BE2C (cell line): ENCODE measurements around the gene UPK2.
A peak's percentile ranks its signal among the peaks of the same experiment; 100 is the strongest.

Experiments
- DNase-seq: peaks from one replicate; pipeline ENCODE4 v3.0.0-alpha.2; 2020
- H3K27me3 ChIP-seq: fragments of 250-450 bp; sonication (Bioruptor Pico); 2 replicates; pipeline ENCODE4 v1.5.1; 2020; ENCODE audit warnings: mild to moderate bottlenecking
- H3K36me3 ChIP-seq: fragments of 250-450 bp; sonication (Bioruptor Pico); 2 replicates; pipeline ENCODE4 v1.5.1; 2020; ENCODE audit warnings: mild to moderate bottlenecking
- H3K4me1 ChIP-seq: fragments of 250-450 bp; sonication (Bioruptor Pico); 2 replicates; pipeline ENCODE4 v1.5.1; 2020
- H3K4me3 ChIP-seq: 2 replicates; pipeline ENCODE4 v1.5.1; 2011; ENCODE audit warnings: low read depth, low read length
- H3K9me3 ChIP-seq: fragments of 250-450 bp; sonication (Bioruptor Pico); 2 replicates; pipeline ENCODE4 v1.5.1; 2020
- TF ChIP-seq, protein P1 (sequence below): IDR thresholded peaks from 2 replicates; pipeline ENCODE4 v1.5.1; 2012; ENCODE audit warnings: mild to moderate bottlenecking, low read depth, low read length

UPK2 gene

DNA sequence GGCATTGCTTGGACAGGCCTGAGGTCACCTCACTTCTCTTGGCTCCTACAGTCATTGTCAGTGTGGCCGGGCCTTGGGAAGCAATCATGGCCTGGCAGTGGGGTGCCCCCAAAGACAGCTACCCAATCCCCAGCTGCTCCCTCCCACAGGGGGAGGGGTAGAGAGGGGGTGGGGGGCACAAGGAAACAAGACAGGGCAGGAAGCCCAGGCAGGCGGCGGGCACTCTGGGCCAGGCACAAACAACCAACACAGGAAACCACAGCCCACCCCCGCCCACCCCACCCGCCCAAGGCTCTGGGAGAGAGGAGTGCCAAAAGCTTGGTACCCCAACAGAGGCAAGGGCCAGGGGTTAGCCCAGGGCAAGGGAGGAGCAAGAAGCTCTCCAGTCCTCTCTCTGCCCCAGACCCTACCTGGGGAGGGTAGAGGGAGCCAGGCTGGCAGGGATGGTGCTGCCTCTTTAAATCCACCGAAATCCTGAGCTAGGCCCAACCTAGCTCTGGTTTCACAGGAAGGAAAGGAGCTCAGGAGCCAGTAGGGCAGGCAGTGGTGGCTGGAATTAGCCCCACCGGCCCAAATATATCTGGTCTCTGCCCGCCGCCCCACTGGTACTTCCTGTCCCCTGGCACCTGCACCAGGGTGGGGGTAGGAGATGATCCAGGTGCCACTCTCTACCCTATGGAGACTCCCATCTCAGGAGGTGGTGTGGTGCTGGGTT, 42.5 kb upstream of the UPK2 start:
- TF ChIP-seq, protein P1, sequence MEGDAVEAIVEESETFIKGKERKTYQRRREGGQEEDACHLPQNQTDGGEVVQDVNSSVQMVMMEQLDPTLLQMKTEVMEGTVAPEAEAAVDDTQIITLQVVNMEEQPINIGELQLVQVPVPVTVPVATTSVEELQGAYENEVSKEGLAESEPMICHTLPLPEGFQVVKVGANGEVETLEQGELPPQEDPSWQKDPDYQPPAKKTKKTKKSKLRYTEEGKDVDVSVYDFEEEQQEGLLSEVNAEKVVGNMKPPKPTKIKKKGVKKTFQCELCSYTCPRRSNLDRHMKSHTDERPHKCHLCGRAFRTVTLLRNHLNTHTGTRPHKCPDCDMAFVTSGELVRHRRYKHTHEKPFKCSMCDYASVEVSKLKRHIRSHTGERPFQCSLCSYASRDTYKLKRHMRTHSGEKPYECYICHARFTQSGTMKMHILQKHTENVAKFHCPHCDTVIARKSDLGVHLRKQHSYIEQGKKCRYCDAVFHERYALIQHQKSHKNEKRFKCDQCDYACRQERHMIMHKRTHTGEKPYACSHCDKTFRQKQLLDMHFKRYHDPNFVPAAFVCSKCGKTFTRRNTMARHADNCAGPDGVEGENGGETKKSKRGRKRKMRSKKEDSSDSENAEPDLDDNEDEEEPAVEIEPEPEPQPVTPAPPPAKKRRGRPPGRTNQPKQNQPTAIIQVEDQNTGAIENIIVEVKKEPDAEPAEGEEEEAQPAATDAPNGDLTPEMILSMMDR = no peak
- DNase-seq = no peak
- peaks cover 77% of the 10 kb centered on the region for H3K4me1 ChIP-seq
- H3K36me3 ChIP-seq = no peaks in the 10 kb centered on the region; the same call in 1 of the 2 replicates
- no peaks in the 10 kb centered on the region for H3K9me3 ChIP-seq
- H3K27me3 ChIP-seq = no peaks in the 10 kb centered on the region
- no peak overlapping the region for H3K4me3 ChIP-seq

DNA sequence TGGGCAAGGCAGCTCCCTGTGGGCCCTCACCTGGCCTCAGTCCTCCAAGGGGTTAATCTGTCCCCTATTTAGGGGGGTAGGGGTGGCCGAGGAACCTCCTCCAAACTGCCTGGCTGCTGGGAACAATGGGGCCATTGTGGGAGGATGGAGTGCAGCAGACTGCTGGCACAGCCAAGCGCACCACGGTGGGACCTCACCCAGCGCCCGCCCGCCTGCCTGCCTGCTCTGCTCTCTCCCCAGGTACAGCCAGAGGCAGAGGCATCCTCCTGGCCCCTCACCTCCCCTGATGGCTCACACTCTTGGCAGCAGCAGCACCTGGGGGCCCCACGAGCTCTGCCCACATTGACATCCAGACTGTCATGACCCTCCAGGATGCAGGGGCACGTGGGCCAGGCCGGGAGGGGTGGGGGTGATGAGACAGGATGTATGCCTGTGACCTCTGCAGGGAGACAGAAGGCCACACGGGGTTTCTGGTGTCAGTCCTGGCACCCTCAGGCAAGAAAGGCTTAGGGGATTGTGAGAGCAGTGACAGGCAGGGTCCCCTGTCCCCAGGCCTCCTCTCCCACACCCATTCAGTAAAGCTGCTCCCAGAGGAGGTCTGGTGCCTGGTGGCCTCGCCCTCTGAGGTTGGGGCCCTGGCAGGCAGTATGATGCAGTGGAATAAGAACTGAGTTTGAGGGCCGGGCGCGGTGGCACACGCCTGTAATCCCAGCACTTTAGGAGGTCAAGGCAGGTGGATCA, 41.8 kb upstream of the UPK2 start:
- H3K36me3 ChIP-seq = no peaks in the 10 kb centered on the region; the same call in 1 of the 2 replicates
- no peaks in the 10 kb centered on the region for H3K9me3 ChIP-seq
- H3K4me1 ChIP-seq = peaks cover 78% of the 10 kb centered on the region
- no peaks in the 10 kb centered on the region for H3K27me3 ChIP-seq
- no peak overlapping the region for H3K4me3 ChIP-seq
- TF ChIP-seq, protein P1 = no peak
- DNase-seq = peak; percentile 64

DNA sequence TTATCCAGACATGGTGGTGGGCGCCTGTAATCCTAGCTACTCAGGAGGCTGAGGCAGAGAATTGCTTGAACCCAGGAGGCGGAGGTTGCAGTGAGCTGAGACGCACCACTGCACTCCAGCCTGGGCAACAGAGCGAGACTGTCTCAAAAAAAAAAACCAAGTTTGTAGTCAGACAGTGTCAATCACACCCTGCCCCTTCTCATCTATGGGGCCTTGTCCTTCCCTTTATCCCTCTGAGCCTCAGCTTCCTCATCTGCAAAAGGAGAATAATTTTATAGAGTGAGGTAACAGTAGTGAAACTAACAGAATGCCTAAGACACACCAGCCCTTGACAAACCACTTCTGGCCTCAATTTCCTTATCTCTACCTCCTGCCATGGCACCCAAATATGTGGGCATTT, 41.1 kb upstream of the UPK2 start:
- no peak for DNase-seq
- Histone ChIP-seq H3K9me3 (no peaks in the 10 kb centered on the region), H3K4me1 (peaks cover 78% of the 10 kb centered on the region), H3K27me3 (no peaks in the 10 kb centered on the region), H3K4me3 (no peak overlapping the region), H3K36me3 (no peaks in the 10 kb centered on the region; the same call in 1 of the 2 replicates)
- TF ChIP-seq, protein P1 = no peak

DNA sequence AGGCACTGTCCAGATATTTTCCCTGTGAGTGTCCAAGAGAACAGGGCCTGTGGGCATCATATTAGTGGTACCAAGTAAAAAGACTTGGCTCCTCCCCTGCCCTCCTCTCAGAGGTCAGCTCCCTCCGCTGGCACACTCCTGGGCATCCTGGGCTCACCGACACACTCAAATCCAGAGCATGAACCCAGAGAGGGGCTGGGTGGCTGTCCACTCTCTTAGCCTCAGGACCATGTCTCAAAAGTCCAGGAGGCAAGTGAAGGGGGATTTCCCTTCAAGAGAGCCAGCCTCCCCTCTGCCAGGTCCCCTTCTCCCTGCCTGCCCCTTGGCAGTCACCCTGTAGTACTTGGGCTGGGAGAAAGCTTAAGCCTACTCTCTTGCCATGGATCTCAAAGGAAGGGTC, 40.7 kb upstream of the UPK2 start:
- no peaks in the 10 kb centered on the region; the same call in 1 of the 2 replicates for H3K36me3 ChIP-seq
- no peak overlapping the region for H3K4me3 ChIP-seq
- DNase-seq = no peak
- no peaks in the 10 kb centered on the region for H3K27me3 ChIP-seq
- no peaks in the 10 kb centered on the region for H3K9me3 ChIP-seq
- TF ChIP-seq, protein P1 = no peak
- H3K4me1 ChIP-seq = peaks cover 83% of the 10 kb centered on the region

DNA sequence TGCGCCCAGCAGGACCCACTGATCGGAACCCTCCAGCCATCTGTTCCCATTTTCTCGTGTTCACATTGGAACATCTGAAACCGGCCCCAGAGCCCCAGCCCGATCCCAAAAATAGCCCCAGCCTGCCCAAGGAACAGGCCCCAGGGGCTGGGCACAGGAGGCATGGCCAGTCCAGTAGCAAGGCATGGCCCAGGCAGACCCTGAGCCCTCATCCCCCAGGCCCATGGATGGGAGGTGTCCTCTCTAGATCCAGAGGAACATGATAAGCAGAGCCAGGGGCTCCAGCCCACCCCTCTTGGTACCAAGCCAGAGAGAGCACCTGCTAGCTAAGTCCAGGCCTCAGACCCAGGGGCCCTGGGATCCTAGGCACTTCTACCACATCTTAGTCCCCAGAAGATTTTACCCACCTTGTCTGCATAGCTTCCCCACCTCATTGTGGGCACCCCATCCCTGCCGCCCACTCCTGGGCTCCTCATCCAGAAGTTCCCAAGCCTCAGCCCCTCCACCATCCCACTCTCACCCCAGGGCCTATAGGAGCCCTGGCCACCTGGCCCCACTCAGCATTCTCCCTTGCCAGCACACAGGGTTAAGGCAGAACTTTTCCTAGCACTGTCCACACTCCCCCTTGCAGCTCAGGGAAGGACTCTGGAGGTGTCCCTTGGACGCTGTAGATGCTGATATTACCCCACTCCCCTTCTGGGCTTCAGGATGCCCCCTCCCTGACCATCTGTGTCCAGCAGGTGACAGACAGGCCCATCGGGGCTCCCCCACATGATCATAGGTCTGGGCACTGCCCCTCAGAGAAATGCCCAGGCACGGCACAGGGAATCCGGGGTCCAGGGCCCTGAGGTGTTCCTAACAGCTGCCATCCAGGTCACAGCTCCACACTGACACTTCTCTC, 39.9 kb upstream of the UPK2 start:
- no peak overlapping the region for H3K4me3 ChIP-seq

More for the DNA sequence above, 39.9 kb upstream of the UPK2 start:
- peaks cover 89% of the 10 kb centered on the region for H3K4me1 ChIP-seq
- TF ChIP-seq, protein P1 = no peak
- H3K36me3 ChIP-seq = no peaks in the 10 kb centered on the region; the same call in 1 of the 2 replicates
- no peaks in the 10 kb centered on the region for H3K9me3 ChIP-seq
- H3K27me3 ChIP-seq = no peaks in the 10 kb centered on the region
- no peak for DNase-seq
